ENCODE data around the gene CHAT.

CHAT gene

DNA sequence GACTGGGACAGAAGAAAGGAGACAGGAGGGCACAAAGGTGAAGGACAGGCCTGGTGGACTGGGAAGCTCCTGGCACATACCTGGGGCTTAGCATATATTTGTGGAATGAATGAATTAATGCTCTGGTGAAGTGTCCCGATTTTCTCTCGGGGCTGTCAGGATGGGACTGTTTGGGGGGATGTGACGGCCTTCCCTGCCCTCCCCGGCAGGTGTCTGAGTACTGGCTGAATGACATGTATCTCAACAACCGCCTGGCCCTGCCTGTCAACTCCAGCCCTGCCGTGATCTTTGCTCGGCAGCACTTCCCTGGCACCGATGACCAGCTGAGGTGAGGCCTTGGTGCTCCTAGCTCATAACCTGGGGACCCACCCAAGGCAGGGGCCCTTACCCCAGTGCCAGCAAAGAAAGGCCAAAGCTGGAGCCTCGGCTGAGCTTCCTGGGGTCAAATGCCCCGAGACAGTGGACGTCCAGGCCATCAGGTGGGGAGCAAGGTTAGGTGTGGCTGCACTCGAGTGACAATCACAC lies 6.5 kb downstream of the CHAT start:
- H3K27ac ChIP-seq (ENCODE audit: low read length), result no peak overlapping the region
- no peaks in the 10 kb centered on the region for H3K36me3 ChIP-seq (ENCODE audit: control insufficient read depth in 2 of 2, insufficient read depth in 2 of 2, low read length in 2 of 2)
- H3K9ac ChIP-seq (ENCODE audit: low read length in 2 of 2), result no peak overlapping the region
- H3K27me3 ChIP-seq (ENCODE audit: control insufficient read depth in 1 of 2, insufficient read depth in 2 of 2, low read length in 2 of 2), result peaks cover 20 to 25% of the 10 kb centered on the region in 2 donors
- no peaks in the 10 kb centered on the region for H3K4me1 ChIP-seq (ENCODE audit: control insufficient read depth, insufficient read depth, low read length)
- no peak overlapping the region for H3K4me3 ChIP-seq (ENCODE audit: low read length in 2 of 2)
- H3K9me3 ChIP-seq (ENCODE audit: control insufficient read depth in 2 of 2, low read length in 2 of 2), result no peaks in the 10 kb centered on the region

DNA sequence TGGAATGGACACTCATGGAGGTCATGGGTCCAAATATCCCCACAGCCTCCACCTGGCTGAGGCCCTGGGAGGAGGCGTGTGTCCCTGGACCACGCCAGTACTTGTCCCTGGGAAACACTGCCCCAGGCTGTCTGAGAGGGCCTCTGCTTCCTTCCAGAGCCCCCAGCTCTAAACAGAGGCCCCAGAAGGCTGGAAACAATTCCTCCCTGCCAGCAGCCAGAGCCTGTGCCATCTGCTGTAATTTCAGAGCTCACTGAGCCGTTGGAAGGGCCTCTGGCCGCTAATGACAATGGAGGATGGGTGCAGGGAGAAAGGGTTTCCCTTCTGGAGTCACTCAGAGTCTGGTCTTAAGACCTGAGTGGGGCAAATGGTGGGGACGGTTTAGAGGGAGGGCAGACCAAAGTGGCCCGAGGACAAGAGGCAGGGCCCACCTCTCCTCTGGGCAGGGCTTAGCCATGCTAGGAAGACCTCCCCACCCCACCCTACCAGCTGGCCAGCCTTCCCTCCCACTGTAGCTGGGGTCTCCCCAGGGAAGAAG lies 7.1 kb downstream of the CHAT start:
- Histone ChIP-seq H3K9ac (ENCODE audit: low read length in 2 of 2) (no peak overlapping the region), H3K27me3 (ENCODE audit: control insufficient read depth in 1 of 2, insufficient read depth in 2 of 2, low read length in 2 of 2) (peaks cover 16 to 19% of the 10 kb centered on the region in 2 donors), H3K4me1 (ENCODE audit: control insufficient read depth, insufficient read depth, low read length) (no peaks in the 10 kb centered on the region), H3K27ac (ENCODE audit: low read length) (no peak overlapping the region), H3K9me3 (ENCODE audit: control insufficient read depth in 2 of 2, low read length in 2 of 2) (peaks cover 0 to 1% of the 10 kb centered on the region in 2 donors), H3K4me3 (ENCODE audit: low read length in 2 of 2) (no peak overlapping the region), H3K36me3 (ENCODE audit: control insufficient read depth in 2 of 2, insufficient read depth in 2 of 2, low read length in 2 of 2) (no peaks in the 10 kb centered on the region)

DNA sequence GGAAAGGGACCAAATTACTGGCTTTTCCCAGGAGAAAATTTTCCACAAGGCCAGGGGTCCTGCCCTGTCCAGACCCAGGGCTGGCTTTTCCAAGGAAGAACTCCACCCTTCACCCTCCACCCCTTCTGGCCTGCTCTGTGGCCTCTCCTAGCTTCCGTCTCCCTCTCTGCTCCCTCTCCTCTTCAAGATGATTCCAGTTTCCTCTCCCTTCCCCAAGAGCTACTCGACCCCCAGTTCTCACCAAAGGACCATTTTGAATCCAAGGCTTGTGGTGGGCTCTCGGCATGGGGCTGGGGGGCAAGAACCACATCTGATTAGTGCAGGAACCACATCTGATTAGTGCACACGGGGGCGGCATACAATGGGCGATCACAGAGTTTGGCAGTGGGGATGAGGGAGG lies 7.7 kb downstream of the CHAT start:
- Histone ChIP-seq H3K27me3 (ENCODE audit: control insufficient read depth in 1 of 2, insufficient read depth in 2 of 2, low read length in 2 of 2) (peaks cover 11 to 17% of the 10 kb centered on the region in 2 donors), H3K36me3 (ENCODE audit: control insufficient read depth in 2 of 2, insufficient read depth in 2 of 2, low read length in 2 of 2) (no peaks in the 10 kb centered on the region), H3K4me1 (ENCODE audit: control insufficient read depth, insufficient read depth, low read length) (no peaks in the 10 kb centered on the region), H3K27ac (ENCODE audit: low read length) (no peak overlapping the region), H3K9ac (ENCODE audit: low read length in 2 of 2) (no peak overlapping the region), H3K4me3 (ENCODE audit: low read length in 2 of 2) (no peak overlapping the region), H3K9me3 (ENCODE audit: control insufficient read depth in 2 of 2, low read length in 2 of 2) (peaks cover 0 to 2% of the 10 kb centered on the region in 2 donors)

DNA sequence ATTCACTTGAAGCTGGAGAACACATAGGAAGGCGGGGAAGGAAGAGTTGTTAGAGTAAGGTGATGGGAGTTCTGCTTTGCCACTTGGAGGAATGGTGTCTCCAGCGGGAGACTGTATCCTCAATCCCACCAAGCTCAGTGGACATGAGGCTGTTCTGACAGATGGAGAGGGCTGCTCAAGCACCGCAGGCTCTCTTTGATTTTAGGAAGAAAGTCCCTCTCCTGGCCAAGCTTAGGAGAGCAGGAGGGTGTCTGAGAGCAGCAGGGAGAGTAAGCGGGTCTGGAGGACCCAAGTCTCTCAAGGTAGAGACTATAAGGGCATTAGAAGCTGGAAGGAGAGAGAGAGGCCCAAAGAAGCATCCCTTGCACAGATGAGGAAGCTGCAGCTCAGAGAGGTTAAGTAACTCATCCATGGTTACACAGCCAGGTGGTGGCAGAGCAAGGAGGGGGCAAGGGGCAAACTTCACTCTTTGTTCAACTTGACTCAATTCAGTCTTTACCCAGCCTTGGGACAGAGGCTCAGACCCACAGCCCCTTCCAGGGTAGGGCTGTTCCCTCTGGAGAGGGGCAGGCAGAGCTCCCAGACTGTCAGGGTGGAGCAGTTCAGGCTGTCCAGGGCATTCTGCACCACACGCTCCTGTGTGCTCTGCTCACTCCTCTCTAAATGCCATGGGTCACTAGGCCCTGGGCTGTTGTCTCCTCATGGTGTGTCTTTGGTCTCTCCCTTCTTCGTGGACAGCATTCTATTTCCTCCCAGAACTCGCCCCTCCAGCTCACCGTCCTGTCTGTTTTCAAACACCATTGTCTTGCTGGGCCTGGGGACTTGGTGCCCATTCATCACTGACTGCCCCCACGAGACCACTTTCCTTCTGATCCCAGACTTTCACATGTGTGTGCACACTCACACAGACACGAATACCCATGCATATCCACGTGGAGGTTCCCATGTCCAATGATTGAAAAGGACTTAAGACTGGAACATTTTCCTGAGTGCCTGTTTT lies 8.9 kb downstream of the CHAT start:
- Histone ChIP-seq H3K27me3 (ENCODE audit: control insufficient read depth in 1 of 2, insufficient read depth in 2 of 2, low read length in 2 of 2) (peaks cover 6 to 14% of the 10 kb centered on the region in 2 donors), H3K27ac (ENCODE audit: low read length) (no peak overlapping the region)

DNA sequence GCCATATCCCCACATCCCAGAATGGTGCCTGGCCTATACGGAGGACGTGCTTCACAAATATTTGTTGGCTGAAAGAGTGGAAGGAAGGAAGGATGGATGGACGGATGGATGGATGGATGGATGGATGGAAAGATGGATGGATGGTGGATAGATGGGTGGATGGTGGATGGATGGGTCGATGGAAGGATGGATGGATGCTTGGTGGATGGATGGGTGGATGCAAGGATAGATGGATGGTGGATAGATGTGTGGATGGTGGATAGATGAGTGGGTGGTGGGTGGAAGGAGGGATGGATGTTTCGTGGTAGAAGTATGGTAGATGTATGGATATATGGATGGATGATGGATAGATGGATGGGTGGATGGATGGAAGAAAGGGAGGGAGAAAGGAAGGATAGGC lies 10.8 kb downstream of the CHAT start:
- H3K27ac ChIP-seq (ENCODE audit: low read length), result no peak overlapping the region
- H3K36me3 ChIP-seq (ENCODE audit: control insufficient read depth in 2 of 2, insufficient read depth in 2 of 2, low read length in 2 of 2), result no peaks in the 10 kb centered on the region
- no peaks in the 10 kb centered on the region for H3K4me1 ChIP-seq (ENCODE audit: control insufficient read depth, insufficient read depth, low read length)
- H3K9me3 ChIP-seq (ENCODE audit: control insufficient read depth in 2 of 2, low read length in 2 of 2), result peaks cover 0 to 2% of the 10 kb centered on the region in 2 donors
- peaks cover 0 to 2% of the 10 kb centered on the region in 2 donors for H3K27me3 ChIP-seq (ENCODE audit: control insufficient read depth in 1 of 2, insufficient read depth in 2 of 2, low read length in 2 of 2)
- no peak overlapping the region for H3K9ac ChIP-seq (ENCODE audit: low read length in 2 of 2)
- H3K4me3 ChIP-seq (ENCODE audit: low read length in 2 of 2), result no peak overlapping the region

More for the DNA sequence above, 8.9 kb downstream of the CHAT start:
- Histone ChIP-seq H3K4me1 (ENCODE audit: control insufficient read depth, insufficient read depth, low read length) (no peaks in the 10 kb centered on the region), H3K4me3 (ENCODE audit: low read length in 2 of 2) (no peak overlapping the region), H3K9me3 (ENCODE audit: control insufficient read depth in 2 of 2, low read length in 2 of 2) (peaks cover 0 to 2% of the 10 kb centered on the region in 2 donors), H3K36me3 (ENCODE audit: control insufficient read depth in 2 of 2, insufficient read depth in 2 of 2, low read length in 2 of 2) (no peaks in the 10 kb centered on the region), H3K9ac (ENCODE audit: low read length in 2 of 2) (no peak overlapping the region)

DNA sequence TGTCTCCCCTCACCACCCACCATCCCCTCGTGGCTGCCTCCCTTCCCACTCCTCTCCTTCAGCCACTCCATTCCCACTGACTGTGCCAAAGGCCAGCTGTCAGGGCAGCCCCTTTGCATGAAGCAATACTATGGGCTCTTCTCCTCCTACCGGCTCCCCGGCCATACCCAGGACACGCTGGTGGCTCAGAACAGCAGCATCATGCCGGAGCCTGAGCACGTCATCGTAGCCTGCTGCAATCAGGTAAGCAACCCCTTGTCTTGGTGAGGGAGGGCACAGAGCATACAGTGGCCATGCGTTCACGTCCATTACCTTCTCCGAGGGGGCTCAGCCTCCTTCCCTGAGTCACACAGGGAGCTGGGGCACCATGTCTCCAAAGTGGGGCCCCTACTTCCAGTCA lies 11.6 kb downstream of the CHAT start:
- Histone ChIP-seq H3K9ac (ENCODE audit: low read length in 2 of 2) (no peak overlapping the region), H3K27me3 (ENCODE audit: control insufficient read depth in 1 of 2, insufficient read depth in 2 of 2, low read length in 2 of 2) (peaks cover 0 to 1% of the 10 kb centered on the region in 2 donors), H3K4me1 (ENCODE audit: control insufficient read depth, insufficient read depth, low read length) (no peaks in the 10 kb centered on the region), H3K27ac (ENCODE audit: low read length) (no peak overlapping the region), H3K9me3 (ENCODE audit: control insufficient read depth in 2 of 2, low read length in 2 of 2) (peaks cover 0 to 2% of the 10 kb centered on the region in 2 donors), H3K36me3 (ENCODE audit: control insufficient read depth in 2 of 2, insufficient read depth in 2 of 2, low read length in 2 of 2) (no peaks in the 10 kb centered on the region), H3K4me3 (ENCODE audit: low read length in 2 of 2) (no peak overlapping the region)

DNA sequence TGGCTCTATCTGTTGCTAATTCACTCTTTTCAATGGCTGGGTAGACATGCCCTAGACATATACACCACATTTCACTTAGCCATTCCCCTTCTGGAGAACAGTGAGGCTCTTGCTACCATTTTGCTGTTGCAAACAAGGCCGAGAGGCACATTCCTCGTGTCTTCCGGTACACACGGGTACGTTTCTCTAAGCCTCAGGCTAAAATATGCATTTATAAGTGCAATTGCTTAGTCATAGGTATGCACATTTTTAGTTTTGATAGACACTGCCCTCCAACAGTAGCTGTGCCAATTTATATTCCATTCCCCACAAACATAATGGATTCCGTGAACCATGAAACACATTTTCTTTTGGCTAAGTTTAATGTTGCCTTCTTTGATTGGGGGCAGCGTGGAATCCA lies 13.2 kb downstream of the CHAT start:
- Histone ChIP-seq H3K9ac (ENCODE audit: low read length in 2 of 2) (no peak overlapping the region), H3K27ac (ENCODE audit: low read length) (no peak overlapping the region)

DNA sequence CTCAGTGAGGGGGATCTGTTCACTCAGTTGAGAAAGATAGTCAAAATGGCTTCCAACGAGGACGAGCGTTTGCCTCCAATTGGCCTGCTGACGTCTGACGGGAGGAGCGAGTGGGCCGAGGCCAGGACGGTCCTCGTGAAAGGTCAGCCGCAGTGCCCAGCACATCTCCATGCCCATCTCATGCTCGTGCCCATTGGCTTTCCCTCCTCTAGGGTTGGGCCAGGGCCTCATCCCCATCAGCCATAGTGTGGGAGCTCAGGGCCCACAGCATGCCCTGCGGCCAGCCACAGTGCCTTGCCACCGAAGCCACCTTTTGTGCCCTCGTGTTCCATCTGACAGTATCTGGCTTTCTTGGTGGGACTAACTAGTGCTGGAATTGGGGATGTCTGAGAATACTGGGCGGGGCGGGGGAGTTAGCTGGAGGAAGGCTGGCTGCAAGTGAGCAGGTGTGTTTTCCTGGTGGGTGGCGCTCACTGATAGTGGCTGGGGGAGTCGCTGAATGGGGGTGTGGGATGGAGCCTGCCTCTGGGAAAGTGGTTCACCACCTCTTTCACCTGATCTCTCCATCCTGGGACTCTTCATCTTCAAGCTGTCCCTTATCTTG lies 13.9 kb downstream of the CHAT start:
- H3K4me1 ChIP-seq (ENCODE audit: control insufficient read depth, insufficient read depth, low read length), result no peaks in the 10 kb centered on the region
- no peaks in the 10 kb centered on the region for H3K36me3 ChIP-seq (ENCODE audit: control insufficient read depth in 2 of 2, insufficient read depth in 2 of 2, low read length in 2 of 2)
- H3K27ac ChIP-seq (ENCODE audit: low read length), result no peak overlapping the region
- H3K4me3 ChIP-seq (ENCODE audit: low read length in 2 of 2), result no peak overlapping the region
- no peaks in the 10 kb centered on the region for H3K27me3 ChIP-seq (ENCODE audit: control insufficient read depth in 1 of 2, insufficient read depth in 2 of 2, low read length in 2 of 2)
- H3K9ac ChIP-seq (ENCODE audit: low read length in 2 of 2), result no peak overlapping the region
- peaks cover 0 to 2% of the 10 kb centered on the region in 2 donors for H3K9me3 ChIP-seq (ENCODE audit: control insufficient read depth in 2 of 2, low read length in 2 of 2)

More for the DNA sequence above, 13.2 kb downstream of the CHAT start:
- Histone ChIP-seq H3K9me3 (ENCODE audit: control insufficient read depth in 2 of 2, low read length in 2 of 2) (peaks cover 0 to 2% of the 10 kb centered on the region in 2 donors), H3K36me3 (ENCODE audit: control insufficient read depth in 2 of 2, insufficient read depth in 2 of 2, low read length in 2 of 2) (no peaks in the 10 kb centered on the region), H3K4me3 (ENCODE audit: low read length in 2 of 2) (no peak overlapping the region), H3K27me3 (ENCODE audit: control insufficient read depth in 1 of 2, insufficient read depth in 2 of 2, low read length in 2 of 2) (no peaks in the 10 kb centered on the region), H3K4me1 (ENCODE audit: control insufficient read depth, insufficient read depth, low read length) (no peaks in the 10 kb centered on the region)

DNA sequence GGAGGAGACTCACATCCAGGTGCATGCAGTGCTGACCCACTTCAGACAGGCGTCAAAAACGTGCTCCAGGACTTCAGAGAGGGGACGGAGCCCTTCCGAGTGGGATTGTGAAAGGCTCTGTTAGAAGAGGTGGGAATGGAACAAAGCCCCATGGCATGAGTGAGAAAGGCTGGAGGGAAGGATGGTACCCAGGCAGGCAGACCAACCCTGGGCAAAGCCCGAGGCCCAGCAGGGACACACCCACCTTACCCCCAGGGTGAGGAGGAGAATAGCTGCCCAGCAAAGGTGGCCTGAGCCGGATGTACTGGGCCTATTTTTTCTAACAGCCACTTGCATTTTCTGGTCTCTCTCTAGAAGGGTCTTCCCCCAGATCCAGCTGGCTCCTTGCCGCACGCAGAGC lies 14.8 kb downstream of the CHAT start:
- Histone ChIP-seq H3K27ac (ENCODE audit: low read length) (no peak overlapping the region), H3K4me3 (ENCODE audit: low read length in 2 of 2) (no peak overlapping the region), H3K4me1 (ENCODE audit: control insufficient read depth, insufficient read depth, low read length) (no peaks in the 10 kb centered on the region), H3K9ac (ENCODE audit: low read length in 2 of 2) (no peak overlapping the region), H3K9me3 (ENCODE audit: control insufficient read depth in 2 of 2, low read length in 2 of 2) (peaks cover 0 to 2% of the 10 kb centered on the region in 2 donors), H3K27me3 (ENCODE audit: control insufficient read depth in 1 of 2, insufficient read depth in 2 of 2, low read length in 2 of 2) (no peaks in the 10 kb centered on the region), H3K36me3 (ENCODE audit: control insufficient read depth in 2 of 2, insufficient read depth in 2 of 2, low read length in 2 of 2) (no peaks in the 10 kb centered on the region)

DNA sequence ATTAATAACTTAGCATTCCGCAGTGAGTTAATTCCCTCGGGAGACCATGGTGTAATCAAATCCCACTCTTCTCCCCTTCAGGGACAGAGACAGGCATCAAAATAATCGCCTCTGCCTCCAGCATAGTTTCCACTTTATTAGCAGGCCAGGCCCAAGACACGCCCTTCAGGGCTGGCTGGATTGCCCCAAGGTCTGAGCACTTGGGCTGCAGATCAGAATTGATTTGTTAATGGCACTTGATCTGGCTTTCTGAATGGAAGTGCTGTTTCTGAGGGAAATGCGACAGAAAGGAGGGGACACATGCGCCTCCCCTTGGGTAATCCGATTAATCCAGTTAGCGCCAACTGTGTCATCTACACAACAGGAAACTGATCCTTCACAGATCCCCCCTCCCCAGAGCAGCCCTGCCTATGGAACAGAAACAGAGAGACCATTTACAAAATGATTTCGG lies 15.6 kb downstream of the CHAT start:
- H3K27ac ChIP-seq (ENCODE audit: low read length), result no peak overlapping the region

More for the DNA sequence above, 15.6 kb downstream of the CHAT start:
- Histone ChIP-seq H3K27me3 (ENCODE audit: control insufficient read depth in 1 of 2, insufficient read depth in 2 of 2, low read length in 2 of 2) (no peaks in the 10 kb centered on the region), H3K9ac (ENCODE audit: low read length in 2 of 2) (no peak overlapping the region), H3K9me3 (ENCODE audit: control insufficient read depth in 2 of 2, low read length in 2 of 2) (peaks cover 0 to 2% of the 10 kb centered on the region in 2 donors), H3K4me1 (ENCODE audit: control insufficient read depth, insufficient read depth, low read length) (no peaks in the 10 kb centered on the region), H3K36me3 (ENCODE audit: control insufficient read depth in 2 of 2, insufficient read depth in 2 of 2, low read length in 2 of 2) (no peaks in the 10 kb centered on the region), H3K4me3 (ENCODE audit: low read length in 2 of 2) (no peak overlapping the region)

Measured in stomach smooth muscle (tissue), 2 donors.